Psoas muscle (tissue), 8 donors: Measurements from ENCODE around the gene GOLT1B. TPM values are rescaled to one million over a fixed set of nuclear protein-coding genes. Genes with fewer than 3 reads are reported as not detected.

ENCODE experiments used
- ATAC-seq, 4 donors: fragments of 200-7000 bp; cut with Tn5 transposase; one replicate each; pipeline ENCODE4 v1.9.1; 2020; ENCODE audit warnings: moderate library complexity in 3 of 4, mild to moderate bottlenecking in 2 of 4
- DNase-seq, 2 donors: peaks; one replicate each; pipeline ENCODE4 v3.0.0-alpha.2; 2020
- H3K27ac ChIP-seq: fragments of 200-600 bp; one replicate; pipeline ENCODE4 v1.8.0; 2022
- H3K27me3 ChIP-seq, 3 donors: fragments of 200-600 bp in 1 of 3; one replicate each; pipeline versions ENCODE4 v1.6.1 to v1.8.0; 2013 to 2022; ENCODE audit warnings: low read length in 2 of 3, mild to moderate bottlenecking in 2 of 3, moderate library complexity in 1 of 3; ENCODE audit not compliant: insufficient read depth in 3 of 3
- H3K36me3 ChIP-seq, 2 donors: fragments of 200-600 bp in 1 of 2; one replicate each; pipeline versions ENCODE4 v1.6.1 to v1.8.0; 2013 to 2022; ENCODE audit warnings: low read depth in 1 of 2, mild to moderate bottlenecking in 1 of 2, moderate library complexity in 1 of 2; ENCODE audit not compliant: insufficient read depth in 1 of 2
- H3K4me1 ChIP-seq: fragments of 200-600 bp; one replicate; pipeline ENCODE4 v1.8.0; 2022
- H3K4me3 ChIP-seq: fragments of 200-600 bp; one replicate; pipeline ENCODE4 v1.8.0; 2022; ENCODE audit warnings: mild to moderate bottlenecking
- H3K9me3 ChIP-seq: fragments of 200-600 bp; one replicate; pipeline ENCODE4 v1.8.0; 2022
- WGBS, 3 donors: extraction: QIAGEN DNeasy Blood & Tissue Kit; methylation state at CpG; one replicate each; pipeline versions ENCODE4 v1.1.6 to v1.1.7; 2013; 5-methylcytosine and 5-hydroxymethylcytosine counted together
- intact Hi-C, 2 donors: fragments of 100-400 bp; cut with DNase I; formaldehyde crosslinking; loops; one replicate each; pipeline versions ENCODE4 v1.11.0 to v1.14.2; 2022
- polyA plus RNA-seq, 3 donors: library from polyadenylated mRNA; stranded (reverse); fragments of 200-250 nt; gene quantifications; one replicate each; pipeline ENCODE4 v1.2.3, GENCODE V29; 2013
- total RNA-seq, 4 donors: library from RNA; stranded (reverse); fragmentation: NEBNext Ultra II Directional in 2 of 4; extraction: Animal tissue kit (Norgen Biotek cat#: 25700) in 2 of 4; gene quantifications; one replicate each; pipeline versions ENCODE4 v1.2.1 to v1.2.4, GENCODE V29; 2021 to 2023
- TF ChIP-seq, protein P1 (sequence below): fragments of 200-600 bp; IDR thresholded peaks from one replicate; pipeline ENCODE4 v1.8.0; 2022; ENCODE audit warnings: antibody characterized with exemption
- donor health status: healthy with polysubstance abuse.
- donor health status: DM: no; HTN: no; CAD: no; lungs with moderate emphysema.
- donor health status: Bipolar disorder and iron deficiency.
- donor health status: healthy.
- donor health status: DM: yes; HTN: yes; CAD: no.
- donor health status: DM: no; HTN: no; CAD: no.
- donor health status: DM: no; HTN: no; CAD: no.
- donor health status: DM: yes; HTN: yes; CAD: no.

GOLT1B gene
- total and polyA plus RNA-seq, 7 donors = 14.0 to 62.2 (median 20.3) TPM

DNA sequence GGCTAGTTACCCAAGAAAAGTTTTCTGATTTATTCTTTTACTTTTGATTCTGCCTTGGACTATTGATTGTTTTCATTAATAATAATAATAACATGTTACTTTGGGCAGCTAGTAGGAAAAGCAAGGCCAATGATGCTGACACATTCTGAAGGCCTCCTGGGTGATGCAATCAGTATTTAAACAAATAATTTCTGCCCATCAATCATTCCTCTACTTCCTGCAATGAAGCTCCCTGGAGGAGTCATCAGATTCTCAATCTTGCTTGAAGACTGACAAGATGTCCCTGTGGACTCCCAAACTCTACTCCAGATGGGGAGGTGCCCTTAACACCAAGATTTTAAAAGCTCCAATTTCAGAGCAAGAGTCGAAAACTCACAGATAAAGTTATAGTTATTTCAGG is 24.5 kb downstream of the GOLT1B start, which contains the start of gene SPX:
SPX (plus strand) TSS at position 244 of the 400 bp plus-strand sequence. CDS start 177 bp downstream, outside the sequence.
- intact Hi-C loops = loop anchor here in 1 of 2 donors (5.0 kb wide), 1 partner anchor 156 kb away; no protein-coding TSS in a partner anchor
- peaks cover 20% of the 10 kb centered on the region for H3K4me1 ChIP-seq
- peak within 1 kb of the TSS; percentile 78 for H3K27ac ChIP-seq
- 93 to 97% (median 97%) methylated on average over 1 of the region's 1 CpG for WGBS, 3 donors
- DNase-seq (no peak), ATAC-seq (no peak)
- TF ChIP-seq, protein P1, sequence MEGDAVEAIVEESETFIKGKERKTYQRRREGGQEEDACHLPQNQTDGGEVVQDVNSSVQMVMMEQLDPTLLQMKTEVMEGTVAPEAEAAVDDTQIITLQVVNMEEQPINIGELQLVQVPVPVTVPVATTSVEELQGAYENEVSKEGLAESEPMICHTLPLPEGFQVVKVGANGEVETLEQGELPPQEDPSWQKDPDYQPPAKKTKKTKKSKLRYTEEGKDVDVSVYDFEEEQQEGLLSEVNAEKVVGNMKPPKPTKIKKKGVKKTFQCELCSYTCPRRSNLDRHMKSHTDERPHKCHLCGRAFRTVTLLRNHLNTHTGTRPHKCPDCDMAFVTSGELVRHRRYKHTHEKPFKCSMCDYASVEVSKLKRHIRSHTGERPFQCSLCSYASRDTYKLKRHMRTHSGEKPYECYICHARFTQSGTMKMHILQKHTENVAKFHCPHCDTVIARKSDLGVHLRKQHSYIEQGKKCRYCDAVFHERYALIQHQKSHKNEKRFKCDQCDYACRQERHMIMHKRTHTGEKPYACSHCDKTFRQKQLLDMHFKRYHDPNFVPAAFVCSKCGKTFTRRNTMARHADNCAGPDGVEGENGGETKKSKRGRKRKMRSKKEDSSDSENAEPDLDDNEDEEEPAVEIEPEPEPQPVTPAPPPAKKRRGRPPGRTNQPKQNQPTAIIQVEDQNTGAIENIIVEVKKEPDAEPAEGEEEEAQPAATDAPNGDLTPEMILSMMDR = no peak
- H3K36me3 ChIP-seq = no peaks in the 10 kb centered on the region
- no peaks in the 10 kb centered on the region for H3K27me3 ChIP-seq
- H3K9me3 ChIP-seq = peaks cover 7% of the 10 kb centered on the region
- H3K4me3 ChIP-seq = peak within 1 kb of the TSS; percentile 87

DNA sequence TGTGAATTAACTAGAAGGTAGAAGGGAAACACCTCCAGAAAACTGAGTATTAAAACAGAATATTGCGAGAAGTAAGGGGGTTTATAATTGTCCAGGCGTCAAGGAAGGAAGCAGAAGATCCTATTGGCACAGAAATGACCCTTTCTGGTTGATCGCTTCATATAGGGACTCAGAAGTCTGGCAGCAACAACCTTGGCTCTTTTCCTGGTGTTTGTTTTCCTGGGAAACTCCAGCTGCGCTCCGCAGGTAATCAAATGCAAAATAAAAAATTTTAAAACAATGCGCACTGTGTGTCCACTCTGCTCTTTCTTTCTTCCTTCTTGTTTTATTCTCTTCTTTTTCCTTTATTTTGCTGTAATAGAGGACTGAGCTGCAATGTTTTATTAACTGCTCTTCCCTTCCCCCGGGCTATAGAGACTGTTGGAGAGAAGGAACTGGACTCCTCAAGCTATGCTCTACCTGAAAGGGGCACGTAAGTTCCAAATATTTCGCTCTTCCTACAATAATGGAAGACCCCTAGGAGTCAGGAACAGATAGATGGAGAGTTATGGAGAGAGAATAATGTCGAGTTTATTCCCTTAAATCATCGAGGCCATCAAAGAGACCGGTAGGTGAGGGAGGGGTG is 25.2 kb downstream of the GOLT1B start:
- H3K9me3 ChIP-seq = peaks cover 7% of the 10 kb centered on the region
- TF ChIP-seq, protein P1 = no peak
- WGBS, 3 donors = 40 to 45% (median 43%) methylated on average over 12 of the region's 12 CpGs
- H3K4me1 ChIP-seq = peaks cover 20% of the 10 kb centered on the region
- intact Hi-C loops = loop anchor here in 1 of 2 donors (5.0 kb wide), 1 partner anchor 155 kb away; no protein-coding TSS in a partner anchor
- no peaks in the 10 kb centered on the region for H3K36me3 ChIP-seq
- DNase-seq (no peak), ATAC-seq (no peak)
- peak overlapping the region; percentile 87 for H3K4me3 ChIP-seq
- no peaks in the 10 kb centered on the region for H3K27me3 ChIP-seq
- H3K27ac ChIP-seq = peak overlapping the region; percentile 78

DNA sequence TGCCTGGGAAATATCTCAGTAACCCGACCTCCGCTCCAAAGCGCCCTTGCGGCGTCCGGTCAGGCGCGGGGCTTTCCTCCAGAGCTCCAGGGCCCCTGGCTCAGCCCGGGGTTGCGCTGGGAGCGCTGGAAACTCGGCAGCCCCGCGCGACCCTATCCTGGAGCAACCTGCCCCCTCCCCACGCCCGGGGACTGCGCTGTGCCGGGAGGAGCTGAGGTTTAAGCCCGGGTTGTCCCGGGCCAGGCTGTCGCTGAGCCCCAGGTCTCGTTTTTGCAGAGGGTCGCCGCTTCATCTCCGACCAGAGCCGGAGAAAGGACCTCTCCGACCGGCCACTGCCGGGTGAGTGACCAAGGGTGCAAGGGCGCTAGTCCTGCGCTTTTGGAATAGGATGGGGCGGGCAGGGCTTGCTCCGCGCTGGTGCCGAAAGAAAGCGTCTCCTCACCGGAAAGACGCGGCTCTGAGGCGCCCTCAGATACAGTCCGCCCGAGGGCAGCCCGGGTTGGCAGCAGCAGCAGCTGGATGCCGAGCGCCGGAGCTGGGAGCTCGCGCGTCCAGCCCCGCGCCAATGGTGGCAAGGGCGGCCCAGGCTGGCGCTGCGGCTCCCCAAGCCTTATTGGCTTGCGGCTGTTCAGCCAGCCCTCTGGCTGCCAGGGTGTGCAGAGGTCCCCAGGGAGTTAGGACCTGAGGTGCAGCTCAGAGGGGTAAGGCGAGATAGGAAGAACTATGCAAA is 26.0 kb downstream of the GOLT1B start:
- Histone ChIP-seq H3K27me3 (no peaks in the 10 kb centered on the region), H3K36me3 (no peaks in the 10 kb centered on the region), H3K4me3 (peak overlapping the region; percentile 87), H3K27ac (peak overlapping the region; percentile 78), H3K9me3 (peaks cover 7% of the 10 kb centered on the region), H3K4me1 (peaks cover 20% of the 10 kb centered on the region)
- ATAC-seq (peak; percentile 92 to 98 (median 96)), DNase-seq (peak; percentile 53 to 83)
- intact Hi-C loops = loop anchor here in 1 of 2 donors (5.0 kb wide), 1 partner anchor 155 kb away; no protein-coding TSS in a partner anchor
- 0 to 1% (median 0%) methylated on average over 54 to 57 of the region's 57 CpGs for WGBS, 3 donors
- TF ChIP-seq, protein P1 = no peak

DNA sequence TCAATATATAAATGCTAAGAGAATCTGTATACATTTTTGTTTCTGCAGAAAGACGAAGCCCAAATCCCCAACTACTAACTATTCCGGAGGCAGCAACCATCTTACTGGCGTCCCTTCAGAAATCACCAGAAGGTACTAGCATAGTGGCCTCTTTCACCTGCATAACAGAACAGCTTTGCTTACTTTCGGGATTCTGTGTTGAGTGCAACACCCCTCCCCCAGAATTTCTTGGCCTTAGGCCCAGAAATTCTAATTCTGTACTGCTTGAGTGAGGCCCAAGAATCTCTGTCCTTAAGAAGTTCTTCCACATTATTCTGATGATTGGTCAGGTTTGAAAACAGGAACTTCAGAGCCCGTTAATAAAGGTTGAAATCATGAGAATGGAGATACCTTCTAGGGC is 27.4 kb downstream of the GOLT1B start:
- peak in 2 of 4 donors; percentile 23 to 38 for ATAC-seq
- Histone ChIP-seq H3K36me3 (no peaks in the 10 kb centered on the region), H3K9me3 (peaks cover 6% of the 10 kb centered on the region), H3K4me1 (peaks cover 20% of the 10 kb centered on the region), H3K4me3 (peak overlapping the region; percentile 87), H3K27ac (peak overlapping the region; percentile 28), H3K27me3 (no peaks in the 10 kb centered on the region)
- DNase-seq = no peak
- intact Hi-C loops = loop anchor here in 1 of 2 donors (5.0 kb wide), 1 partner anchor 153 kb away; no protein-coding TSS in a partner anchor
- TF ChIP-seq, protein P1 = no peak
- WGBS, 3 donors = 42 to 49% (median 46%) methylated on average over 5 of the region's 5 CpGs
